C4-2B (cell line): Measurements from ENCODE around the gene HSD17B8.

Experiments used
- CTCF ChIP-seq: fragments of 450-650 bp; conservative IDR thresholded peaks from 2 replicates; pipeline ENCODE4 v1.5.1; 2017; ENCODE audit warnings: mild to moderate bottlenecking
- ZFX ChIP-seq: fragments of 450-650 bp; IDR thresholded peaks from 2 replicates; pipeline ENCODE4 v1.6.1; 2017

GRCh38 chr6:33251395-33252012 is 47.0 kb downstream of the HSD17B8 start:
- TF ChIP-seq CTCF = no peak
- no peak for TF ChIP-seq ZFX
